ENCODE results near the gene CRAMP1.

The CRAMP1 gene

GRCh38 chr16:1681032-1681431, 68.9 kb downstream of the CRAMP1 start:
- Histone ChIP-seq H3K36me3 (ENCODE audit: control insufficient read depth, insufficient read depth, low read length) (peaks cover 68% of the 10 kb centered on the region), H3K4me3 (ENCODE audit: extremely low read depth, insufficient read depth, low read length, poor library complexity, severe bottlenecking) (no peak overlapping the region), H3K4me1 (ENCODE audit: control insufficient read depth, insufficient read depth, low read length, poor library complexity, severe bottlenecking) (peaks cover 15% of the 10 kb centered on the region), H3K27ac (ENCODE audit: low read depth, low read length, severe bottlenecking) (no peak overlapping the region), H3K9me3 (ENCODE audit: control insufficient read depth, low read length) (no peaks in the 10 kb centered on the region)
- 90 to 96% methylated on average over 9 to 10 of the region's 10 CpGs for WGBS, 2 experiments (ENCODE audit: insufficient coverage in 2 of 2)

GRCh38 chr16:1687427-1688316, 75.5 kb downstream of the CRAMP1 start:
- no peaks in the 10 kb centered on the region for H3K9me3 ChIP-seq (ENCODE audit: control insufficient read depth, low read length)
- 96% methylated on average over 13 to 14 of the region's 17 CpGs for WGBS, 2 experiments (ENCODE audit: insufficient coverage in 2 of 2)
- peaks cover 12% of the 10 kb centered on the region for H3K4me1 ChIP-seq (ENCODE audit: control insufficient read depth, insufficient read depth, low read length, poor library complexity, severe bottlenecking)
- no peak overlapping the region for H3K27ac ChIP-seq (ENCODE audit: low read depth, low read length, severe bottlenecking)
- peaks cover 98% of the 10 kb centered on the region for H3K36me3 ChIP-seq (ENCODE audit: control insufficient read depth, insufficient read depth, low read length)
- no peak overlapping the region for H3K4me3 ChIP-seq (ENCODE audit: extremely low read depth, insufficient read depth, low read length, poor library complexity, severe bottlenecking)

- Histone ChIP-seq H3K27ac (ENCODE audit: low read depth, low read length, severe bottlenecking) (no peak overlapping the region), H3K9me3 (ENCODE audit: control insufficient read depth, low read length) (no peaks in the 10 kb centered on the region), H3K36me3 (ENCODE audit: control insufficient read depth, insufficient read depth, low read length) (peaks cover 99% of the 10 kb centered on the region), H3K4me3 (ENCODE audit: extremely low read depth, insufficient read depth, low read length, poor library complexity, severe bottlenecking) (no peak overlapping the region), H3K4me1 (ENCODE audit: control insufficient read depth, insufficient read depth, low read length, poor library complexity, severe bottlenecking) (peaks cover 12% of the 10 kb centered on the region)
- WGBS, 2 experiments (ENCODE audit: insufficient coverage in 2 of 2), result 94 to 95% methylated on average over 6 to 8 of the region's 10 CpGs
Measured at GRCh38 chr16:1688807-1689560, 76.8 kb downstream of the CRAMP1 start.

DNA sequence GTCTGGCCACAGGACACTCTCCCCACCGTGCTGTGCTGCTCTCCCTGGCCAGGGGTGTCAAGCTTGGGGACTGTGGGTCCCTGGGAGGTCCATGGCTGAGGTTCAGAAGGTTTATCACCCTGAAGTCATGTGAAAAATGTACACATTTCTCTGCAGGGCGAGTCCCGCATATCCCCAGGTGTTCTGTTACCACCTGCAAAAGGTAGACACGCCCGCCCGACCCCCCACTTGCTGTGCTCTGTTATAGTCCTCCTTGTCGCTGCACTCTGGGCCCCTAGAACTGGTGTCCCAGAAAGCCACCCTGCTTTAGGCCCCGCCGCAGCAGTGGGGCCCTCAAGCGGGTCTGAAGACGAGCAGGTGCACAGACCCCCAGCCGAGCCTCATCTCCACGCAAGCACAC, 77.7 kb downstream of the CRAMP1 start:
- 96% methylated on average over 13 of the region's 13 CpGs for WGBS, 2 experiments (ENCODE audit: insufficient coverage in 2 of 2)
- Histone ChIP-seq H3K9me3 (ENCODE audit: control insufficient read depth, low read length) (no peaks in the 10 kb centered on the region), H3K27ac (ENCODE audit: low read depth, low read length, severe bottlenecking) (no peak overlapping the region), H3K4me3 (ENCODE audit: extremely low read depth, insufficient read depth, low read length, poor library complexity, severe bottlenecking) (no peak overlapping the region), H3K4me1 (ENCODE audit: control insufficient read depth, insufficient read depth, low read length, poor library complexity, severe bottlenecking) (peaks cover 12% of the 10 kb centered on the region), H3K36me3 (ENCODE audit: control insufficient read depth, insufficient read depth, low read length) (peaks cover 99% of the 10 kb centered on the region)

DNA sequence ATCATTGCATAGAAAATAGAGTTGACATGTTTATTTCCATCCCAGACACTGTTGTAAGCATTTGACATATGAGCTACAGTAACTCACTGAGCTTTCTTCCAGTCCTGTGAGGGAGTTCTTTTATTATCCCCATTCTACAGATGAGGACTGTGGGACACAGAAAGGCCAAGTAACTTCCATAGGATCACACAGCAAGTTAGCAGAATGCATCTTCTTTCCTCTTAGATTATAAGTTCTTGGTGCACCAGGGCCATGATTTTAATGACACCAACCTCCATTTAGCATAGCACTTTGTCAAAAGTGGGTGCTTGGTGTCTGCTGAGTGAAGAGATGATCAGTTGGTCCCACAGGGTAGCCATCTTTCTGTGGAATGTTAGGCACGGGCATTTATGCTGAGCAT, 78.7 kb downstream of the CRAMP1 start:
- 100% methylated on average over 1 of the region's 1 CpG; no CpG with 5 or more reads in 1 of the 2 experiments for WGBS, 2 experiments (ENCODE audit: insufficient coverage in 2 of 2)
- Histone ChIP-seq H3K27ac (ENCODE audit: low read depth, low read length, severe bottlenecking) (no peak overlapping the region), H3K4me3 (ENCODE audit: extremely low read depth, insufficient read depth, low read length, poor library complexity, severe bottlenecking) (no peak overlapping the region), H3K36me3 (ENCODE audit: control insufficient read depth, insufficient read depth, low read length) (peaks cover 99% of the 10 kb centered on the region), H3K9me3 (ENCODE audit: control insufficient read depth, low read length) (no peaks in the 10 kb centered on the region), H3K4me1 (ENCODE audit: control insufficient read depth, insufficient read depth, low read length, poor library complexity, severe bottlenecking) (peaks cover 12% of the 10 kb centered on the region)

GRCh38 chr16:1691276-1691675, 79.1 kb downstream of the CRAMP1 start:
- no peak overlapping the region for H3K27ac ChIP-seq (ENCODE audit: low read depth, low read length, severe bottlenecking)
- peaks cover under 1% of the 10 kb centered on the region for H3K9me3 ChIP-seq (ENCODE audit: control insufficient read depth, low read length)
- H3K4me1 ChIP-seq (ENCODE audit: control insufficient read depth, insufficient read depth, low read length, poor library complexity, severe bottlenecking), result peaks cover 12% of the 10 kb centered on the region
- no peak overlapping the region for H3K4me3 ChIP-seq (ENCODE audit: extremely low read depth, insufficient read depth, low read length, poor library complexity, severe bottlenecking)
- H3K36me3 ChIP-seq (ENCODE audit: control insufficient read depth, insufficient read depth, low read length), result peaks cover 100% of the 10 kb centered on the region

- 95% methylated on average over 19 to 21 of the region's 21 CpGs for WGBS, 2 experiments (ENCODE audit: insufficient coverage in 2 of 2)
- peaks cover 7% of the 10 kb centered on the region for H3K9me3 ChIP-seq (ENCODE audit: control insufficient read depth, low read length)
- peaks cover 100% of the 10 kb centered on the region for H3K36me3 ChIP-seq (ENCODE audit: control insufficient read depth, insufficient read depth, low read length)
- no peak overlapping the region for H3K4me3 ChIP-seq (ENCODE audit: extremely low read depth, insufficient read depth, low read length, poor library complexity, severe bottlenecking)
- peaks cover 12% of the 10 kb centered on the region for H3K4me1 ChIP-seq (ENCODE audit: control insufficient read depth, insufficient read depth, low read length, poor library complexity, severe bottlenecking)
- H3K27ac ChIP-seq (ENCODE audit: low read depth, low read length, severe bottlenecking), result peak overlapping the region; percentile 23
Measured at GRCh38 chr16:1691956-1692355, 79.8 kb downstream of the CRAMP1 start.

DNA sequence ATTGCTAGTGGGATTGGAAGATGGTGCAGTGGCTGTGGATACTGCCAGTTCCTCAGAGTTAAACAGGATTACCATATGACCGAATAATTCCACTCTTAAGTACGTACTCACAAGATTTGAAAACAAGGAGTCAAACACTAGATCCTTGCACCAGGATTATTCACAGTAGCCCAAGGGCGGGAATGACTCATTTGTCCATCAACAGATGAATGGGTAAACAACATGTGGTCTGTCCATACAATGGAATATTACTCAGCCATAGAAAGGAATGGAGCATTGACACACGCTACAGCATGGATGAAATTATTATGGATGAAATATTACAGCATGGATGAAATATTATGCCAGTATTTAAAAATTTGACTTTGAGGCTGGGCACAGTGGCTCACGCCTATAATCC, 84.7 kb downstream of the CRAMP1 start:
- H3K27ac ChIP-seq (ENCODE audit: low read depth, low read length, severe bottlenecking), result no peak overlapping the region
- H3K4me3 ChIP-seq (ENCODE audit: extremely low read depth, insufficient read depth, low read length, poor library complexity, severe bottlenecking), result no peak overlapping the region
- peaks cover 7% of the 10 kb centered on the region for H3K9me3 ChIP-seq (ENCODE audit: control insufficient read depth, low read length)
- 95 to 100% methylated on average over 2 to 4 of the region's 5 CpGs for WGBS, 2 experiments (ENCODE audit: insufficient coverage in 2 of 2)
- H3K4me1 ChIP-seq (ENCODE audit: control insufficient read depth, insufficient read depth, low read length, poor library complexity, severe bottlenecking), result peaks cover 8% of the 10 kb centered on the region
- H3K36me3 ChIP-seq (ENCODE audit: control insufficient read depth, insufficient read depth, low read length), result peaks cover 98% of the 10 kb centered on the region

GRCh38 chr16:1698680-1699079, 86.5 kb downstream of the CRAMP1 start:
- WGBS, 2 experiments (ENCODE audit: insufficient coverage in 2 of 2), result 96 to 99% methylated on average over 9 to 10 of the region's 10 CpGs
- Histone ChIP-seq H3K27ac (ENCODE audit: low read depth, low read length, severe bottlenecking) (no peak overlapping the region), H3K36me3 (ENCODE audit: control insufficient read depth, insufficient read depth, low read length) (peaks cover 96% of the 10 kb centered on the region), H3K9me3 (ENCODE audit: control insufficient read depth, low read length) (peaks cover 7% of the 10 kb centered on the region), H3K4me3 (ENCODE audit: extremely low read depth, insufficient read depth, low read length, poor library complexity, severe bottlenecking) (no peak overlapping the region), H3K4me1 (ENCODE audit: control insufficient read depth, insufficient read depth, low read length, poor library complexity, severe bottlenecking) (peaks cover 2% of the 10 kb centered on the region)

GRCh38 chr16:1700246-1700645, 88.1 kb downstream of the CRAMP1 start:
- H3K4me3 ChIP-seq (ENCODE audit: extremely low read depth, insufficient read depth, low read length, poor library complexity, severe bottlenecking), result no peak overlapping the region
- no peak overlapping the region for H3K27ac ChIP-seq (ENCODE audit: low read depth, low read length, severe bottlenecking)
- H3K4me1 ChIP-seq (ENCODE audit: control insufficient read depth, insufficient read depth, low read length, poor library complexity, severe bottlenecking), result peaks cover 2% of the 10 kb centered on the region
- H3K9me3 ChIP-seq (ENCODE audit: control insufficient read depth, low read length), result peaks cover 7% of the 10 kb centered on the region
- H3K36me3 ChIP-seq (ENCODE audit: control insufficient read depth, insufficient read depth, low read length), result peaks cover 80% of the 10 kb centered on the region
- WGBS, 2 experiments (ENCODE audit: insufficient coverage in 2 of 2), result 92 to 96% methylated on average over 3 of the region's 3 CpGs
